HG02973 (cell line): ENCODE data around the gene MTF1.
"Not testable (repeated sequence)": the region's sequence is repeated elsewhere in the genome, so short reads cannot be mapped to it uniquely, and the experiment has no call there.

Experiments
- ATAC-seq: cut with Tn5 transposase; IDR thresholded peaks from one replicate; pipeline ENCODE4 v1.9.1; 2021; ENCODE audit warnings: moderate library complexity; ENCODE audit not compliant: unreplicated experiment

The MTF1 gene

GRCh38 chr1:37794372-37795339 lies 64.7 kb downstream of the MTF1 start:
- no peak for ATAC-seq

GRCh38 chr1:37793773-37794371 lies 65.5 kb downstream of the MTF1 start, which contains the start of gene MANEAL:
Gene MANEAL, plus strand, starts transcription at chr1:37793847. Its CDS starts 336 bp downstream, at chr1:37794183.
- no peak for ATAC-seq

- no peak for ATAC-seq
These were observed 66.3 kb downstream of the MTF1 start for GRCh38 chr1:37792943-37793686.

GRCh38 chr1:37782491-37782890 lies 76.9 kb downstream of the MTF1 start:
- no peak for ATAC-seq

GRCh38 chr1:37778654-37779053 lies 80.7 kb downstream of the MTF1 start:
- ATAC-seq: no peak

- no peak for ATAC-seq
These were observed 82.4 kb downstream of the MTF1 start for GRCh38 chr1:37776946-37777516.

- ATAC-seq: not testable (repeated sequence)
These were observed 88.0 kb downstream of the MTF1 start for GRCh38 chr1:37771440-37771839.

- ATAC-seq: no peak
These were observed 91.9 kb downstream of the MTF1 start for GRCh38 chr1:37767488-37767887.

- no peak for ATAC-seq
These were observed 93.3 kb downstream of the MTF1 start for GRCh38 chr1:37765916-37766664.

GRCh38 chr1:37764888-37765441 lies 94.4 kb downstream of the MTF1 start, which contains the start of gene EPHA10:
Gene EPHA10, minus strand, starts transcription at chr1:37765120. Its CDS starts 54 bp downstream, at chr1:37765066.
- ATAC-seq: no peak

- no peak for ATAC-seq
These were observed 95.0 kb downstream of the MTF1 start for GRCh38 chr1:37764414-37764825.

- ATAC-seq: no peak
These were observed 95.5 kb downstream of the MTF1 start for GRCh38 chr1:37763791-37764413.

GRCh38 chr1:37762516-37762915 lies 96.9 kb downstream of the MTF1 start:
- no peak for ATAC-seq

GRCh38 chr1:37761416-37762095 lies 97.8 kb downstream of the MTF1 start:
- no peak for ATAC-seq
